ENCODE results near the gene SNAP29. TPM values are rescaled to one million over a fixed set of nuclear protein-coding genes. Genes with fewer than 3 reads are reported as not detected.

Gene SNAP29
- total and polyA plus RNA-seq, 9 of the 15 experiments (the other 6 are each of a cell fraction or from before 2014, with no cell fraction given) = 19.5 to 250 (median 75.9) TPM

- TF ChIP-seq ZNF592 (IDR thresholded peaks at IDR 0.05) = no peak
- TF ChIP-seq FOXJ2 (tag; IDR thresholded peaks at IDR 0.05) = no peak
- TF ChIP-seq ZNF41 (CRISPR knock-in tag; conservative IDR thresholded peaks at IDR 0.05) = no peak
- no peak for TF ChIP-seq MAZ (CRISPR knock-in tag; conservative IDR thresholded peaks at IDR 0.05 in 1 of 2, IDR thresholded peaks at IDR 0.05 in 1 of 2)
- 0 out of 2 replicates have a peak, but pooled peaks have one; percentile 2 for TF ChIP-seq ZNF507 (tag; conservative IDR thresholded peaks at IDR 0.05)
- TF ChIP-seq HNRNPL (IDR thresholded peaks at IDR 0.05; ENCODE audit: low read depth, low read length) = no peak
- no peak for TF ChIP-seq MGA (IDR thresholded peaks at IDR 0.05)
- no peak for TF ChIP-seq ZNF146 (CRISPR knock-in tag; IDR thresholded peaks at IDR 0.05; ENCODE audit: unreplicated experiment)
- TF ChIP-seq CREBBP (IDR thresholded peaks at IDR 0.05; ENCODE audit: low read depth, low read length) = no peak
- TF ChIP-seq ZNF24 (IDR thresholded peaks at IDR 0.05) = no peak
- peak; percentile 21; the same call in 1 of the 2 replicates for TF ChIP-seq ZC3H11A (IDR thresholded peaks at IDR 0.05; ENCODE audit: low read depth, low read length)
Observed at GRCh38 chr22:20927940-20928572, 69.2 kb downstream of the SNAP29 start (continued).
